Endothelial cell of umbilical vein (primary cell): ENCODE data around the gene SCAI. TPM values are rescaled to one million over a fixed set of nuclear protein-coding genes. Genes with fewer than 3 reads are reported as not detected.
A peak's percentile ranks its signal among the peaks of the same experiment; 100 is the strongest.

Experiments used
- BruUV-seq: library from RNA; stranded (reverse); fragments of 400-500 nt; replicated peaks from 2 replicates; lab custom pipeline; 2021; lab: Mats Ljungman, UMichigan
- CTCF ChIA-PET: fragments of 300-600, 350-600 bp; sonication (Branson Sonifier 250); formaldehyde crosslinking; loops from one replicate; lab custom pipeline; 2021; ENCODE audit warnings: antibody characterized with exemption, inconsistent platforms; lab: Charles Lee
- POLR2A ChIA-PET: fragments of 300-600, 350-600 bp; sonication (Branson Sonifier 250); formaldehyde crosslinking; loops from one replicate; lab custom pipeline; 2021; ENCODE audit warnings: antibody characterized with exemption, inconsistent platforms; lab: Charles Lee
- DNase-seq: peaks from one replicate; pipeline ENCODE4 v3.0.0-alpha.2; 2011; ENCODE audit warnings: low read depth, low spot score
- FAIRE-seq: peaks from 2 replicates; lab custom pipeline; 2011; peaks lifted over from hg19 to GRCh38; lab: Jason Lieb, UNC
- H2AFZ ChIP-seq: 2 replicates; pipeline ENCODE4 v1.6.0; 2012; ENCODE audit warnings: low read depth, low read length, control low read depth, inconsistent platforms
- H3K27ac ChIP-seq: 2 replicates; pipeline ENCODE4 v1.5.1; 2011; ENCODE audit warnings: low read depth, mild to moderate bottlenecking, control low read depth, low read length, moderate library complexity; ENCODE audit not compliant: insufficient read depth
- H3K27me3 ChIP-seq, 2 experiments: 2 replicates each; pipeline versions ENCODE4 v1.6.0 to v1.6.1; 2011; ENCODE audit warnings: low read length in 2 of 2, mixed read lengths in 1 of 2; ENCODE audit not compliant: control insufficient read depth in 2 of 2, insufficient read depth in 2 of 2
- H3K36me3 ChIP-seq, 2 experiments: 2 replicates in 1 of 2; 3 replicates in 1 of 2; pipeline ENCODE4 v1.5.1; 2011; ENCODE audit warnings: low read length in 2 of 2, mild to moderate bottlenecking in 1 of 2, moderate library complexity in 1 of 2; ENCODE audit not compliant: control insufficient read depth in 2 of 2, insufficient read depth in 2 of 2; ENCODE audit errors: extremely low read depth in 1 of 2
- H3K4me1 ChIP-seq: 3 replicates; pipeline ENCODE4 v1.5.1; 2011; ENCODE audit warnings: mild to moderate bottlenecking, low read length; ENCODE audit not compliant: control insufficient read depth, insufficient read depth; ENCODE audit errors: extremely low read depth
- H3K4me2 ChIP-seq: 2 replicates; pipeline ENCODE4 v1.6.1; 2011; ENCODE audit warnings: low read length, control low read depth, mixed read lengths; ENCODE audit not compliant: insufficient read depth
- H3K4me3 ChIP-seq, 3 experiments: fragments of 200-600 bp in 1 of 3; sonication (generic), shearing (Covaris generic) in 1 of 3; replicated peaks in 1 of 3; 2 replicates each; pipeline ENCODE4 v1.5.1; 2011 to 2016; ENCODE audit warnings: control low read depth in 3 of 3, low read length in 3 of 3, mild to moderate bottlenecking in 2 of 3, inconsistent platforms in 1 of 3, low read depth in 1 of 3, moderate library complexity in 1 of 3; ENCODE audit not compliant: insufficient read depth in 1 of 3
- H3K79me2 ChIP-seq: 2 replicates; pipeline ENCODE4 v1.6.0; 2012; ENCODE audit warnings: low read length, inconsistent platforms; ENCODE audit not compliant: control insufficient read depth, insufficient read depth
- H3K9ac ChIP-seq: replicated peaks from 2 replicates; pipeline ENCODE3; 2011; ENCODE audit warnings: low read length, control low read depth; ENCODE audit not compliant: insufficient read depth; ENCODE audit errors: extremely low read depth
- H3K9me1 ChIP-seq: replicated peaks from 3 replicates; pipeline ENCODE4 v1.6.0; 2011; ENCODE audit warnings: mild to moderate bottlenecking, low read length; ENCODE audit not compliant: control insufficient read depth, insufficient read depth; ENCODE audit errors: extremely low read depth
- H3K9me3 ChIP-seq: replicated peaks from 2 replicates; pipeline ENCODE4 v1.5.1; 2012; ENCODE audit warnings: low read length, inconsistent platforms; ENCODE audit not compliant: control insufficient read depth, insufficient read depth
- H4K20me1 ChIP-seq: replicated peaks from 2 replicates; pipeline ENCODE3; 2011; ENCODE audit warnings: mild to moderate bottlenecking, low read length; ENCODE audit not compliant: control insufficient read depth, insufficient read depth; ENCODE audit errors: extremely low read depth
- EZH2 ChIP-seq: IDR thresholded peaks from 2 replicates; pipeline ENCODE4 v1.6.1; 2012; ENCODE audit warnings: borderline replicate concordance, low read depth, mild to moderate bottlenecking, moderate library complexity, low read length, inconsistent platforms; ENCODE audit not compliant: severe bottlenecking
- FOS ChIP-seq: IDR thresholded peaks from 2 replicates; pipeline ENCODE4 v1.6.1; 2011; ENCODE audit warnings: mild to moderate bottlenecking, low read length, moderate library complexity, borderline replicate concordance; ENCODE audit not compliant: insufficient read depth
- GATA2 ChIP-seq: IDR thresholded peaks from 2 replicates; pipeline ENCODE4 v1.7.0; 2011; ENCODE audit warnings: low read depth, mild to moderate bottlenecking, moderate library complexity, mixed read lengths, low read length; ENCODE audit not compliant: insufficient read length, insufficient read depth
- JUN ChIP-seq: IDR thresholded peaks from 2 replicates; pipeline ENCODE4 v1.6.1; 2011; ENCODE audit warnings: borderline replicate concordance, low read depth; ENCODE audit not compliant: insufficient read length, insufficient read depth
- MAX ChIP-seq: IDR thresholded peaks from 2 replicates; pipeline ENCODE4 v1.6.1; 2011; ENCODE audit not compliant: insufficient read depth, insufficient read length
- MYC ChIP-seq: IDR thresholded peaks from one replicate; pipeline ENCODE4 v1.6.1; 2011; ENCODE audit warnings: mild to moderate bottlenecking, low read depth, low read length
- POLR2A ChIP-seq: IDR thresholded peaks from 2 replicates; pipeline ENCODE4 v1.6.1; 2012; ENCODE audit warnings: low read depth, mild to moderate bottlenecking, control low read depth, low read length
- POLR2AphosphoS5 ChIP-seq: IDR thresholded peaks from 2 replicates; pipeline ENCODE4 v1.6.1; 2012; ENCODE audit warnings: low read depth, mild to moderate bottlenecking, control low read depth, low read length, moderate library complexity; ENCODE audit not compliant: insufficient read depth
- dilution Hi-C: fragments of 300-500 bp; cut with MboI; formaldehyde crosslinking; loops from one replicate; pipeline ENCODE4 v1.15.0; 2019; ENCODE audit warnings: low sequenced_read_pairs; ENCODE audit not compliant: extremely low pct_ligation_motif_present
- intact Hi-C: fragments of 100-400 bp; cut with micrococcal nuclease; formaldehyde crosslinking; loops from one replicate; pipeline ENCODE4 v1.10.0; 2022
- polyA plus RNA-seq, 4 experiments: library from polyadenylated mRNA; depleted of rRNA in 3 of 4; stranded (reverse) in 3 of 4; unstranded in 1 of 4; fragments of >200 nt; gene quantifications; 2 replicates each; pipeline versions ENCODE4 v1.2.1 to v1.2.3, GENCODE V29; 2011 to 2012; ENCODE audit warnings: missing spikeins in 1 of 4
- total RNA-seq: library from RNA; stranded (reverse); gene quantifications from 2 replicates; pipeline ENCODE4 v1.2.3, GENCODE V29; 2021
- TF ChIP-seq, protein P1 (sequence below), 2 donors: IDR thresholded peaks; 1 replicate in 1 of 2; 2 replicates in 1 of 2; pipeline ENCODE4 v1.5.1; 2011; ENCODE audit warnings: low read length in 2 of 2, mild to moderate bottlenecking in 2 of 2, moderate library complexity in 2 of 2, control low read depth in 1 of 2, inconsistent platforms in 1 of 2, low read depth in 1 of 2; ENCODE audit not compliant: insufficient read depth in 1 of 2; ENCODE audit errors: extremely low read depth in 1 of 2

SCAI gene
- total and polyA plus RNA-seq, 2 donors (not counting 3 experiments of a cell fraction or from before 2014, with no cell fraction given) = 2.0 to 9.3 TPM

DNA sequence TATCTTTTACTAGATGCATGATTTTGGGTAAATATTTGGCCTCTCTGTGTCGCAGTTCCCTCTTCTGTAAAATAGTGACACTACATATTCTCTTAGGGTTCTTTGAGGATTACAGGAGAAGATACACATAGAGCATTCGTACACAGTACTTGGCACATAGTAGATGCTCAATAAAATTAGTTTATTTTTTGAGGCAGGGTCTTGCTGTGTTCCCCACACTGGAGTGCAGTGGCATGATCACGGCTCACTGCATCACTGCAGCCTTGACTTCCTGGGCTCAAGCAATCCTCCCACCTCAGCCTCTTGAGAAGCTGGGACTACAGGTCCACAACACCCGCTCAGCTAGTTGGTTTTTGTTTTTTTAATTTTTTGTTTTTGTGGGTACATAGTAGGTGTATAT is 1.6 kb downstream of the SCAI start:
- no peak overlapping the region for H3K9ac ChIP-seq
- DNase-seq = no peak
- H2AFZ ChIP-seq = no peak overlapping the region
- H3K79me2 ChIP-seq = no peaks in the 10 kb centered on the region
- ChIA-PET CTCF (interaction anchor here (0.7 to 2.1 kb wide), 4 partner anchors 14 to 301 kb away, joined by 3 to 6 read pairs (median 4); no protein-coding TSS in a partner anchor), POLR2A (interaction anchor here (0.7 kb wide), 1 partner anchor 365 kb away, joined by 5 read pairs; the partner anchor contains the start of gene OLFML2A)
- BruUV-seq = TSS peak; percentile 37
- H3K9me3 ChIP-seq = no peaks in the 10 kb centered on the region
- intact Hi-C loops (loop anchor here (2.0 kb wide), 1 partner anchor 233 kb away; no protein-coding TSS in a partner anchor), dilution Hi-C loops (no loop called here)
- no peaks in the 10 kb centered on the region for H3K36me3 ChIP-seq
- H3K4me2 ChIP-seq = no peak overlapping the region
- no peaks in the 10 kb centered on the region for H3K27me3 ChIP-seq
- peaks cover 6% of the 10 kb centered on the region for H3K4me1 ChIP-seq
- TF ChIP-seq, protein P1, sequence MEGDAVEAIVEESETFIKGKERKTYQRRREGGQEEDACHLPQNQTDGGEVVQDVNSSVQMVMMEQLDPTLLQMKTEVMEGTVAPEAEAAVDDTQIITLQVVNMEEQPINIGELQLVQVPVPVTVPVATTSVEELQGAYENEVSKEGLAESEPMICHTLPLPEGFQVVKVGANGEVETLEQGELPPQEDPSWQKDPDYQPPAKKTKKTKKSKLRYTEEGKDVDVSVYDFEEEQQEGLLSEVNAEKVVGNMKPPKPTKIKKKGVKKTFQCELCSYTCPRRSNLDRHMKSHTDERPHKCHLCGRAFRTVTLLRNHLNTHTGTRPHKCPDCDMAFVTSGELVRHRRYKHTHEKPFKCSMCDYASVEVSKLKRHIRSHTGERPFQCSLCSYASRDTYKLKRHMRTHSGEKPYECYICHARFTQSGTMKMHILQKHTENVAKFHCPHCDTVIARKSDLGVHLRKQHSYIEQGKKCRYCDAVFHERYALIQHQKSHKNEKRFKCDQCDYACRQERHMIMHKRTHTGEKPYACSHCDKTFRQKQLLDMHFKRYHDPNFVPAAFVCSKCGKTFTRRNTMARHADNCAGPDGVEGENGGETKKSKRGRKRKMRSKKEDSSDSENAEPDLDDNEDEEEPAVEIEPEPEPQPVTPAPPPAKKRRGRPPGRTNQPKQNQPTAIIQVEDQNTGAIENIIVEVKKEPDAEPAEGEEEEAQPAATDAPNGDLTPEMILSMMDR (IDR thresholded peaks at IDR 0.05; ENCODE audit: extremely low read depth in 1 of 2, insufficient read depth in 1 of 2, low read depth in 1 of 2, low read length in 2 of 2) = no peak
- no peak for TF ChIP-seq EZH2
- no peak for TF ChIP-seq MYC
- TF ChIP-seq MAX = no peak
- TF ChIP-seq POLR2AphosphoS5 = no peak
- TF ChIP-seq JUN = no peak
- TF ChIP-seq POLR2A = no peak
- TF ChIP-seq GATA2 = no peak
- no peak for TF ChIP-seq FOS
- no peak overlapping the region for H3K27ac ChIP-seq
- FAIRE-seq = no peak
- no peaks in the 10 kb centered on the region for H3K9me1 ChIP-seq
- no peak overlapping the region for H3K4me3 ChIP-seq
- no peaks in the 10 kb centered on the region for H4K20me1 ChIP-seq
